ENCODE data around the gene STK36.

The STK36 gene

DNA sequence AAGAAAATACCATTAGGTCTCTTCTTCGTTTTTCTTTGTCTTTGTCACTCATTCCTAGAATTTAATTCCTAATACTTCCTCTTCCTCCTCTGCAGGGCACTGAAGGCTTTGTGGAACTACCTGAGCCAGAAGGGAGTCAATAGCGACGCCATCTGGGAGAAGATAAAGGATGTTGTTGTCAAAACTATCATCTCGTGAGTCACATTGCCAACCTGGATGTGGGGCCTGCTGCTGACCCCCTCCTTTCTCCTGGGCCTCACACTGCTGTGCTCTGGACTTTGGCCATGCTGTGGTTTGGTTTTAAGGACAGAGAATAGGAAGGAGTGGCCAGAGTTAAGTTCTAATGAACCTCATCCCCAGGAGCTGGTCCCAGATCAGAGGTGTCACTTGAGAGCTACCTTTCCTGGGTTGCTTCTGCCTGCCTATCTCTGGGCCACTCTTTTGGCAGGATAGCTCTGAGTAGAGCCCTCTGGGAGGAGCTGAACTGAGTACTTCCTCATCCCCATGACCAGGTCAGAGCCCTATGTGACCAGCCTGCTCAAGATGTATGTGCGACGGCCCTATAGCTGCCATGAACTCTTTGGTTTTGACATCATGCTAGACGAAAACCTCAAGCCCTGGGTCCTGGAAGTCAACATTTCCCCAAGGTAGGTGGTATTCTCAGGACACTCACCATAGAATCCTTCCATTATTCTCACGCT is 77.0 kb downstream of the STK36 start:
- H3K27ac ChIP-seq: no peak overlapping the region

More for the DNA sequence above, 77.0 kb downstream of the STK36 start:
- no peak for TF ChIP-seq ZFX (IDR thresholded peaks at IDR 0.05)
- TF ChIP-seq, protein P1, sequence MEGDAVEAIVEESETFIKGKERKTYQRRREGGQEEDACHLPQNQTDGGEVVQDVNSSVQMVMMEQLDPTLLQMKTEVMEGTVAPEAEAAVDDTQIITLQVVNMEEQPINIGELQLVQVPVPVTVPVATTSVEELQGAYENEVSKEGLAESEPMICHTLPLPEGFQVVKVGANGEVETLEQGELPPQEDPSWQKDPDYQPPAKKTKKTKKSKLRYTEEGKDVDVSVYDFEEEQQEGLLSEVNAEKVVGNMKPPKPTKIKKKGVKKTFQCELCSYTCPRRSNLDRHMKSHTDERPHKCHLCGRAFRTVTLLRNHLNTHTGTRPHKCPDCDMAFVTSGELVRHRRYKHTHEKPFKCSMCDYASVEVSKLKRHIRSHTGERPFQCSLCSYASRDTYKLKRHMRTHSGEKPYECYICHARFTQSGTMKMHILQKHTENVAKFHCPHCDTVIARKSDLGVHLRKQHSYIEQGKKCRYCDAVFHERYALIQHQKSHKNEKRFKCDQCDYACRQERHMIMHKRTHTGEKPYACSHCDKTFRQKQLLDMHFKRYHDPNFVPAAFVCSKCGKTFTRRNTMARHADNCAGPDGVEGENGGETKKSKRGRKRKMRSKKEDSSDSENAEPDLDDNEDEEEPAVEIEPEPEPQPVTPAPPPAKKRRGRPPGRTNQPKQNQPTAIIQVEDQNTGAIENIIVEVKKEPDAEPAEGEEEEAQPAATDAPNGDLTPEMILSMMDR (conservative IDR thresholded peaks at IDR 0.05): no peak
